Left ventricle myocardium inferior (tissue), 1 donor: Measurements from ENCODE around the gene NUAK1. TPM values are rescaled to one million over a fixed set of nuclear protein-coding genes. Genes with fewer than 3 reads are reported as not detected.

Experiments
- DNase-seq: peaks from one replicate; pipeline ENCODE4 v3.0.0-alpha.2; 2020
- H3K27ac ChIP-seq: fragments of 200-600 bp; replicated peaks from 2 replicates; pipeline ENCODE4 v1.8.0; 2021
- H3K27me3 ChIP-seq: fragments of 200-600 bp; 2 replicates; pipeline ENCODE4 v1.8.0; 2021; ENCODE audit warnings: low read depth
- H3K36me3 ChIP-seq: fragments of 200-600 bp; 2 replicates; pipeline ENCODE4 v1.8.0; 2021
- H3K4me1 ChIP-seq: fragments of 200-600 bp; 2 replicates; pipeline ENCODE4 v1.8.0; 2021
- H3K4me3 ChIP-seq: fragments of 200-600 bp; 2 replicates; pipeline ENCODE4 v1.8.0; 2021; ENCODE audit warnings: mild to moderate bottlenecking, moderate library complexity
- H3K9me3 ChIP-seq: fragments of 200-600 bp; replicated peaks from 2 replicates; pipeline ENCODE4 v1.8.0; 2021
- CTCF ChIP-seq: fragments of 200-600 bp; IDR thresholded peaks from 2 replicates; pipeline ENCODE4 v1.8.0; 2021; ENCODE audit warnings: antibody characterized with exemption, mild to moderate bottlenecking, borderline replicate concordance
- intact Hi-C: fragments of 100-400 bp; cut with micrococcal nuclease; formaldehyde crosslinking; loops from one replicate; pipeline ENCODE4 v1.11.0; 2022
- total RNA-seq: library from RNA; stranded (reverse); fragmentation: NEBNext Ultra II Directional; extraction: Animal tissue kit (Norgen Biotek cat#: 25700); gene quantifications from one replicate; pipeline ENCODE4 v1.2.1, GENCODE V29; 2021
- donor health status: DM: no; HTN: yes; CAD: no; lungs with severe emphysema.

NUAK1 gene
- total RNA-seq, 1 donor from 2014 or later = 42.1 TPM

GRCh38 chr12:106118381-106119130 is 20.2 kb downstream of the NUAK1 start:
- H3K36me3 ChIP-seq = no peaks in the 10 kb centered on the region
- TF ChIP-seq CTCF = no peak
- H3K4me3 ChIP-seq = no peak overlapping the region
- H3K9me3 ChIP-seq = no peaks in the 10 kb centered on the region
- intact Hi-C loops = no loop called here
- peaks cover 100% of the 10 kb centered on the region for H3K4me1 ChIP-seq
- H3K27me3 ChIP-seq = no peaks in the 10 kb centered on the region
- DNase-seq = no peak
- H3K27ac ChIP-seq = peak overlapping the region; percentile 98

- H3K36me3 ChIP-seq = no peaks in the 10 kb centered on the region
- no peak for TF ChIP-seq CTCF
- H3K27me3 ChIP-seq = no peaks in the 10 kb centered on the region
- no peak for DNase-seq
- no peak overlapping the region for H3K4me3 ChIP-seq
- peaks cover 100% of the 10 kb centered on the region for H3K4me1 ChIP-seq
- H3K27ac ChIP-seq = peak overlapping the region; percentile 98
- H3K9me3 ChIP-seq = no peaks in the 10 kb centered on the region
- intact Hi-C loops = no loop called here
Observed at GRCh38 chr12:106115440-106115839, 23.3 kb downstream of the NUAK1 start.

GRCh38 chr12:106114447-106115068 is 24.2 kb downstream of the NUAK1 start:
- H3K27me3 ChIP-seq = no peaks in the 10 kb centered on the region
- no peak for DNase-seq
- peaks cover 100% of the 10 kb centered on the region for H3K4me1 ChIP-seq
- no peak for TF ChIP-seq CTCF
- no peaks in the 10 kb centered on the region for H3K9me3 ChIP-seq
- intact Hi-C loops = no loop called here
- H3K4me3 ChIP-seq = peak overlapping the region; percentile 10
- peak overlapping the region; percentile 98 for H3K27ac ChIP-seq
- H3K36me3 ChIP-seq = no peaks in the 10 kb centered on the region

- intact Hi-C loops = no loop called here
- Histone ChIP-seq H3K9me3 (no peaks in the 10 kb centered on the region), H3K27me3 (no peaks in the 10 kb centered on the region), H3K36me3 (no peaks in the 10 kb centered on the region), H3K4me3 (peak overlapping the region; percentile 10), H3K4me1 (peaks cover 100% of the 10 kb centered on the region), H3K27ac (peak overlapping the region; percentile 98)
- no peak for DNase-seq
- no peak for TF ChIP-seq CTCF
Observed at GRCh38 chr12:106113824-106114446, 24.8 kb downstream of the NUAK1 start.

GRCh38 chr12:106113446-106113823 is 25.3 kb downstream of the NUAK1 start:
- intact Hi-C loops = no loop called here
- H3K4me3 ChIP-seq = peak overlapping the region; percentile 10

More at GRCh38 chr12:106113446-106113823, 25.3 kb downstream of the NUAK1 start:
- Histone ChIP-seq H3K4me1 (peaks cover 100% of the 10 kb centered on the region), H3K27me3 (no peaks in the 10 kb centered on the region), H3K9me3 (no peaks in the 10 kb centered on the region), H3K27ac (peak overlapping the region; percentile 98), H3K36me3 (no peaks in the 10 kb centered on the region)
- DNase-seq = no peak
- no peak for TF ChIP-seq CTCF
